Stimulated activated naive CD4-positive, alpha-beta T cell (primary cell): Measurements from ENCODE around the gene SHISA8.
"Not testable (repeated sequence)": the region's sequence is repeated elsewhere in the genome, so short reads cannot be mapped to it uniquely, and the experiment has no call there.

Experiments used
- DNase-seq, 6 experiments: peaks; one replicate each; lab custom pipeline; 2025; lab: John Stamatoyannopoulos, UW

Gene SHISA8

GRCh38 chr22:41915035-41915785, at the start of gene SHISA8:
SHISA8 (minus strand) TSS chr22:41915074; CDS start chr22:41914667, 407 bp downstream.
- peak; percentile 30 to 64 (median 53) for DNase-seq

DNA sequence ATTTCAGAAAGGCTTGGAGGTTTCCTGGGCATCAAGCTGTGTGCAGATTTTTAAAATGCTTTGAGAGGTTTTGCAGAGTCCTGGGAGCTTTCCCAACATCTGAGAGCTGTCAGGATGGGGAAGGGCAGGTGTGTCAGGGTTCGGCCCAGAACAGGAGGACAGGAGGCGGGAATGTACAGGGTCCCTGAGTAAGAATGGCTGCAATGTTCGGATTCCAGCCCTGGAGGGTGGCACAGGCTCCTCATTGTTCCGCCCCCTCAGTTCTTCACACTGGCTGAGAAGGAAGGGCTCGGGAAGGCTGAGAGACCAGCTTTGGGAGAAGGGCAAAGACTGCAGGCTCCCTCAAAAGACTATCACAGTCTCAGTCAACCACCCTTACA, 49.2 kb upstream of the SHISA8 start:
- DNase-seq = no peak

GRCh38 chr22:41963453-41964111, 48.7 kb upstream of the SHISA8 start:
- no peak for DNase-seq

DNA sequence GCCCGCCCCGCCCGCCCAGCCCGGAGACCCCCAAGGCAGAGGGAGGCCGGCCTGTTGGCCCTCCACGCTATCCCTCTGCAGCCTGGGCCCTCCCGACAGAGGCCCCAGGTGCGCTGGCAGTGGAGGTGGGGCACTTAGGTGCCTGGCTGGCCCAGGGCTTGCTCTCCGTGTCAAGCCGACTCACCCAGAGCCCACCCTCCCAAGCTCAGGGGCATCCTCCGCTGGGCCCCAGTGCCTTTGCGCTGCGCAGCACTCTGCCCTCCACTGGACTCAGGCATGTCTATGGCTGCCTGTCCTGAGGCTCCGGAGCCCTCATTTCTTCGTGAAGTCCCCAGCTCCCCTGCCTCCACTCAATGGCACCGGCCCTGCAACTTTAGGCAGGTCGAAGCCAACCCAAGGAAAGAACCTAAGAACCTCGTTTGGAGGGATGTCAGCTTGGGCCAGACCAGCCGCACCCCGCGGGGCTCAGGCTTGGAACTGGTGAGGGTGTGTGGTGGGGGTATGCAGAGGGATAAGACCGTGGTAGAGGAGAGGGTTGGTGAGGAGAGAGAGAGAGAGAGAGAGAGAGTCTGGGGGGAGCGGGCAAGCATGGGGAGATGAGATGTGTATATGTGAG, 43.2 kb upstream of the SHISA8 start:
- DNase-seq = no peak

- no peak for DNase-seq
These were observed 37.8 kb upstream of the SHISA8 start for GRCh38 chr22:41952713-41953112.

DNA sequence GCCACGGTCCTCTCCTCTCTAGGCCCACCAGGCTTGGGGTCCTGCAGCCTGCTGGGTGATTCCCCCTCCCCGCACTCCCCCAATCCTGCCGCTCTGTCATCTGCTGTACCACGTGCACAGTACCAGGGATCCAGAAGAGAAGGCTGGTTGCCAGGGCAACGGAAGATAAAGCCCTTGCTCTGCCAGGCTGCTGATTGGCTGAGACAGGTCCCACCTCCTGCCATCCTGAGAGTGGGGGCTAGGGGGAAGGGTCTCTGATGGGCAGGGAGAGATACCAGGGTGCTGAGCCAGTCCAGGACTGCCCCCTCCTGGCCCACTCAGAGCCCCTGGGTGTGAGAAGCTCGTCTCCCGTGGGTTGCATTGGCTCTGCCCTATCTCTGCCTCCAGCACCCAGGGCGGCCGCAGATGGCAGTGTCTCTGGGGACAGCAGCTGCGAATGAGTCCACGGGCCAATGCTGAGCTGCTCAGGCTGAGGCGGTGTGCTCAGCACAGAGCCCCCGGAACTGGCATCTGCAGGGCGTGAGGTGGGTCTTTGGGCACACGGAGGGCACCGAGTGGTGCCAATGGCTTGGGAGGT, 37.1 kb upstream of the SHISA8 start, which contains the start of gene SMIM45:
TSS of gene SMIM45 (plus strand) at position 253 of the 577 bp plus-strand sequence.
- no peak for DNase-seq

- DNase-seq = no peak
These were observed 34.6 kb upstream of the SHISA8 start for GRCh38 chr22:41949297-41949965.

DNA sequence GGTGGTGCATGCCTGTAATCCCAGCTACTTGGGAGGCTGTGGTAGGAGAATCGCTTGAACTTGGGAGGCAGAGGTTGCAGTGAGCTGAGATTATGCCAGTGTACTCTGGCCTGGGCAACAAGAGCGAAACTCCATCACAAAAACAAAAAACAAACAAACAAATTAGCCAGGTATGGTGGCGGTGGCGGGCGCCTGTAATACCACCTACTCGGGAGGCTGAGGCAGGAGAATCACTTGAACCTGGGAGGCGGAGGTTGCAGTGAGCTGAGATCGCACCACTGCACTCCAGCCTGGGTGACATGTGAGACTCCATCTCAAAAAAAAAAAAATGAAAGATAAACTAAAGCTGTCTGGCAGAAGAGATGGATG, 34.0 kb upstream of the SHISA8 start:
- not testable (repeated sequence) for DNase-seq

DNA sequence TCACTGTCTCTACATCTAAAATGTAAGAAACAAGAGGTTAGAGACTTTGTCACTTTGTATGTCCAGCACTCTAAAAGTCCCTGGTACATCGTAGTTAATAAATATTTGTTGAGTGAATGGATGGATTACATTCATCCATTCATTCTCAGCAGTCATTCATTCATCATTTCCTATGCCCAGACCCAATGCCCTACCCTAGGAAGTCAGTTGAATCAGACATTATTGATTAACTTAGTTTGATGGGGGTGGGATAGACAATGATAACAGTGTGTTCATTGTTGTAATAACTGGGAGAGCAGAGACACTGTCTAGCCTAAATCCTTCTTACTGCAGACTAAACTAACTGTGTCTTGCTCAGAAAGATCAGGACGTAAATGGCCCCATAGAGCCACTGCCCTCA, 33.3 kb upstream of the SHISA8 start:
- DNase-seq = no peak

- no peak for DNase-seq
These were observed 32.7 kb upstream of the SHISA8 start for GRCh38 chr22:41947424-41948080.

- peak; percentile 67 to 93 (median 84) for DNase-seq
These were observed 32.0 kb upstream of the SHISA8 start, which contains the start of gene CENPM for GRCh38 chr22:41946629-41947423. CENPM (minus strand) TSS chr22:41947152; CDS start chr22:41947076, 76 bp downstream.

DNA sequence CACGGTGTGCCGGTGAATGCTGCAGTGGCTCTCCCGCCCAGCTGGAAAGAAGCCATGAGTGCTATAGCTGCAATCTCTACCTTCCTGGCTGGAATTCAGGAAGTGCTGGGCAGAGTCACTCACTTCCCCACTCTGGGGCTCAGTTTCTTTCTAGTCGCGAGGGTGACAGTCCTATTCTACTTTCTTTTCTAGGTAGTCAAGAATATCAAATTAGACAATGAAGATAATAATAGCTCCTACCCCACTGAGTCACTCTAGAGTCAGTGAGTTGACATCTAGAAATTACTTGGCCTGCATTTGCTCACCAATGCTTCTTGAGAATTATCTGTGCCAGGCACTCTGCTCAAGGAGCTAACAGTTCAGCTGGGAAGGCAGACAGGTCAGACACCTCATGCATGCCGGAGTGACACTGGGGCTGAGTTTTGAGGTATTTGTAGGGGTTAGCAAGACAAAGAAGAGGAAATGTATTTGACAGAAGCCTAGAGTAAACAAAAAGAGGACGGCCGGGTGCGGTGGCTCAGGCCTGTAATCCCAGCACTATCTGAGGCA, 28.9 kb upstream of the SHISA8 start:
- DNase-seq = no peak

GRCh38 chr22:41940832-41941765, 26.2 kb upstream of the SHISA8 start:
- peak; percentile 74 to 89 (median 80) for DNase-seq

DNA sequence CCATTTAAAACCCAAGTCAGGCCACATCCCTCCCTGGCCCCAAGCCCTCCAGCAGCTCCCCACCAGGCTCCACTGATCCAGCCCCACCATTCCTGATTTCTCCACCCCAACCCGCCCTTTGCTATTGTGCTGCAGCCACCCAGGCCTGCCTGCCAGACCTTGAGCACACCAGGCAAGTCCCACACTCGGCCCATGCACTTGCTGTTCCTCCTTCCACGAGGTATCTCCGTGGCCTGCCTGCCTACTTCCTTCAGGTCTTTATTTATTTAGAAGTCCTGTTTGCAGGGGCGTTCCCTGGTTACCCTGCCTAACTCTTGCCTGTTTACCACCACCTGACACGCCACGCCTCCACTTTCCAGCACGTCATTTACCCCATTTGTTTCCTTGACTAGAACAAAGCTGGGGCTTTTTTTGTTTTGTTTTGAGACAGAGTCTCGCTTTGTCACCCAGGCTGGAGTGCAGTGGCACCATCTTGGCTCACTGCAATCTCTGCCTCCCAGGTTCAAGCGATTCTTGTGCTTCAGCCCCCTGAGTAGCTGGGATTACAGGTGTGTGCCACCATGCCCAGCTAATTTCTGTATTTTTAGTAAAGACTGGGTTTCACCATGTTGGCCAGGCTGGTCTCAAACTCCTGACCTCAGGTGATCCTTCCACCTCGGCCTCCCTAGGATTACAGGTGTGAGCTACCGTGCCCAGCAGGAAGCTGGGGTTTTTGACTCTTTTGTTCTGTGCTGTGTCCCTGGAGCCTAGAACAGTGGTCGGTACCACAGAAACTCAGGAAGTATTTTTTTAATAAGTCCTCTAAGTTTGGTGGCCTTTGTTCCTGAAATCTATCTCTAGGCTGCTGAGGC, 25.3 kb upstream of the SHISA8 start:
- DNase-seq = peak; percentile 77 to 97 (median 94)

GRCh38 chr22:41936894-41937169, 22.0 kb upstream of the SHISA8 start:
- DNase-seq = no peak

- DNase-seq = no peak
These were observed 20.6 kb upstream of the SHISA8 start for GRCh38 chr22:41935509-41935908.

DNA sequence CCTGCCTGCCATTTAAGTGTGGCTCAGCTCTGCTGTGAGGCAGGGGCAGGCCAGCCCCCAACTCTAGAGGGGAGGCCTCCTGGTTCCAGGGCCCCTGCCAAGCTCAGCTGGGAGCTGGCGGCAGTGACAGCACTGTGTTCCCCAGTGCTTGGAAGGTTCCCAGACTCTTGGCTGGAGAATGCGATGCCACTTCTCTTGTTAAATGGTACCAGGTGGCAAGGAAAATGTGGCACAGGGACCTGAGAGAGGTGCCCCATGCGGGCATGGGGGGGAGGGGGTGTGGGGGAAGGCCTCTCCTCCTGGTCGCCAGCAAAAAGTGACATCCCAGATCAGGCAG, 20.1 kb upstream of the SHISA8 start:
- no peak for DNase-seq

GRCh38 chr22:41934284-41935014, 19.6 kb upstream of the SHISA8 start:
- no peak for DNase-seq
